Stimulated activated CD8-positive, alpha-beta memory T cell treated with anti-CD3 and anti-CD28 coated beads, Interleukin-2, amount 100 ng/mL, for 1 hour (primary cell): Measurements from ENCODE around the gene NAMPT.
"Not testable (repeated sequence)": the region's sequence is repeated elsewhere in the genome, so short reads cannot be mapped to it uniquely, and the experiment has no call there.

Experiments used
- DNase-seq, 2 donors: peaks; one replicate each; pipeline ENCODE4 v3.0.0-alpha.2; 2020; ENCODE audit warnings: low read depth in 2 of 2

Gene NAMPT

GRCh38 chr7:106304568-106304967 lies 19.8 kb upstream of the NAMPT start:
- no peak for DNase-seq

- DNase-seq = not testable (repeated sequence)
Measured at GRCh38 chr7:106298631-106299030, 13.8 kb upstream of the NAMPT start.

DNA sequence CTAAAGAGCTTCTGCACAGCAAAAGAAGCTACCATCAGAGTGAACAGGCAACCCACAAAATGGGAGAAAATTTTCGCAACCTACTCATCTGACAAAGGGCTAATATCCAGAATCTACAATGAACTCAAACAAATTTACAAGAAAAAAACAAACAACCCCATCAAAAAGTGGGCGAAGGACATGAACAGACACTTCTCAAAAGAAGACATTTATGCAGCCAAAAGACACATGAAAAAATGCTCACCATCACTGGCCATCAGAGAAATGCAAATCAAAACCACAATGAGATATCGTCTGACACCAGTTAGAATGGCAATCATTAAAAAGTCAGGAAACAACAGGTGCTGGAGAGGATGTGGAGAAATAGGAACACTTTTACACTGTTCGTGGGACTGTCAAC lies 13.4 kb upstream of the NAMPT start:
- not testable (repeated sequence) for DNase-seq

DNA sequence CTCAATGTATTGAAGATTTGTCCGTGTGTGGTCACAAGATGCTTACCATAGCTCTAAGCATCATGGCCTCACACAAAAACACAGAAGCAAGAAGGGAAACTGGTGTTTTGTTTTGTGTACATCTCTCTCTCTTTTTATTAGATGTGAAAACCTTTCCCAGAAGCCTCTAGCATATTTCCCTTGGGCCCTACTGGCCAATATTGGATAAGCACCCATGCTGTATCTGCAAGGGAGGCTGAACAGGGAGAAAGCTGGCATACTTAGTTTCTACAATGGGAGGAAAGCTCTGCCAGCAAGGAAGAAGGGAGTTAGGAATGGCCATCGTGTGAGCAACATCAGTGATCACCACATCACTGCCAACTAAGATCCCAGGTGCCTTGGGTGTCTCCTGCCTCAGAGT lies 9.6 kb upstream of the NAMPT start:
- no peak for DNase-seq

GRCh38 chr7:106291247-106291646 lies 6.5 kb upstream of the NAMPT start:
- DNase-seq = no peak

- no peak for DNase-seq
Measured at GRCh38 chr7:106290319-106290718, 5.5 kb upstream of the NAMPT start.

- no peak for DNase-seq
Measured at GRCh38 chr7:106289848-106290247, 5.1 kb upstream of the NAMPT start.

- DNase-seq = no peak
Measured at GRCh38 chr7:106288263-106288662, 3.5 kb upstream of the NAMPT start.

DNA sequence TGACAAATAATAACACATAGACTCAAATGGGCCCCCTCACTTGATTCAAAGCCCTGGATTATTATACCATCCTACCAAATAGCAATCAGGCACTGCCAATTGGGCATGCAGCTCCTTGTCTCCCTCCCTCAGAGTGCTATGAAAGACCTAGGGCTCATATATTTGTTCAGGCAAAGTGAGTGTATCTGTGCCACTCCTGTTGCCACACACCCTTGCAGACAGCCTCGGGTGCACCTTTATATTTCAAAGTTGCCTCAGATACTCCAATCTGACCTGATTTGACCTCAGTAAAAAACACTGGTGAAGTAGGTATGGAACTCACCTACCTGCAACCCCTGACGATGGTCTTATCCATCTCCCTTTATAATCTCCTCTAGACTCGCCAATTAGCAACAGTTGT lies 3.0 kb upstream of the NAMPT start:
- no peak for DNase-seq

DNA sequence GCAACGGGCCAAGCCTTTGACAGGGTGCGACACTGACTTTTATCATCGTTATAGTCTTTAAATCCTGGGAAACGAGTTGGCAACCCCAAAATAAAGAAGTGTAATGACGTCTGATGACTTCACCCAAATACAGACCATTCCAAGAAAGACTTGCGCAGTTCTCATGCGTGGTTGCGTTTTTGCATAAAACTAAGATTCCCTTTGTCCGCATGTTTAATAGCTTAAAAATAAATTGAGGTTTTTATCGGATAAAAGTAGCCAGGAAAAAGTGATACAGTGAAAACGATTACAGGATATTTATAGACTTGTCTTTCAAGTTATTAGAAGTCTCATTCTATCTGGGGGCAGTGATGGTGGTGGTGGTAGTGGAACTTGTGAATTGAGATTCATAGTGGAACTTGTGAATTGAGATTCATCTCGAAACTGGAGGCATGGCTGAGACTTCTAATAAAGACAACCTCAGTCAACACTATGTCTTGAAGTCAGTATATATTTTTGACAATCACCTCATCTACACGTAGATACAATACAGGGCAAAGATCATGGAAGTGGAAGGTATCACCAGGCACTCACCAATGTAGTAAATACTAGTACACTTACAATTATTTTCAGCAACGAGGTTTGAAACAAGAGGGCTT lies 1.2 kb upstream of the NAMPT start:
- no peak for DNase-seq

DNA sequence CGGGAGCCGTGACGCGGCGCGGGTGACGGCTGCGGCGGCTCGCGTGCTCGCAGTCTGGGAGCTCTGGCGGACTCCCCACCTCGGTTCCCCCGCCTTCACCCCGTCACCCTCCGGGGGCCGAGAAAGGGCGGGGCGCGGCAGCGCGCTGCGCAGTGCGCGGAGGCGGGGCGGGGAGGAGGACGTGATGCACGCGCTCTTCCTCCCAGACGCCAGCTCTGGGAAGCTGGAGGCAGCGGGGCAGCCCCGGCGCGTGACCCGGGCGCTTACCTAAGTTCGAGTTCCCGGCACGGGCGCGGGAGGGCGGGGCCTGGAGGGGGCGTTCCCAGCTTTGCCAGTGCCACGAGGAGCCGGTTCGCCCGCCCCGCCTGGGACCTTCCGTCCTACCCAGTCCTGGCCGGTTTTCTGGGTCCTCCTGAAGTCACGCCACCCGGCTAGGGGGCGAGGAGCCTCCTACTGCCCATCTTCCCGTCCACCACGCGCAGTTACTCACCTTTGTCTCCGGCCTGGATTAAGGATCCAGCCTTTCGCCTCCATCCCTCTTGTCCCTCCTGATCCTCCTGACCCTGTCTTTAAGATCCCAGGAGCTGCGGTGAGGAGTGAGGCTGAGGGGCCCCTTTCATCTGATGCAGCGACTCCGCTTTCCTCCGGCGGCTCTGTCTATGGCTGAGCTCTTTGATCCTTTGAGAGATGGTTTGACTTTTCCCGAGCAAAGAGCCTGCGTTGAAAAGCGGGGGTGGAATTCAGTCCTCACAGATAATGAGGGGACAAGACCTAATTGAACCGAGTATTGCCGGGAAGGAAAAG lies 470 bp upstream of the NAMPT start:
- peak; percentile 92 to 98 for DNase-seq

DNA sequence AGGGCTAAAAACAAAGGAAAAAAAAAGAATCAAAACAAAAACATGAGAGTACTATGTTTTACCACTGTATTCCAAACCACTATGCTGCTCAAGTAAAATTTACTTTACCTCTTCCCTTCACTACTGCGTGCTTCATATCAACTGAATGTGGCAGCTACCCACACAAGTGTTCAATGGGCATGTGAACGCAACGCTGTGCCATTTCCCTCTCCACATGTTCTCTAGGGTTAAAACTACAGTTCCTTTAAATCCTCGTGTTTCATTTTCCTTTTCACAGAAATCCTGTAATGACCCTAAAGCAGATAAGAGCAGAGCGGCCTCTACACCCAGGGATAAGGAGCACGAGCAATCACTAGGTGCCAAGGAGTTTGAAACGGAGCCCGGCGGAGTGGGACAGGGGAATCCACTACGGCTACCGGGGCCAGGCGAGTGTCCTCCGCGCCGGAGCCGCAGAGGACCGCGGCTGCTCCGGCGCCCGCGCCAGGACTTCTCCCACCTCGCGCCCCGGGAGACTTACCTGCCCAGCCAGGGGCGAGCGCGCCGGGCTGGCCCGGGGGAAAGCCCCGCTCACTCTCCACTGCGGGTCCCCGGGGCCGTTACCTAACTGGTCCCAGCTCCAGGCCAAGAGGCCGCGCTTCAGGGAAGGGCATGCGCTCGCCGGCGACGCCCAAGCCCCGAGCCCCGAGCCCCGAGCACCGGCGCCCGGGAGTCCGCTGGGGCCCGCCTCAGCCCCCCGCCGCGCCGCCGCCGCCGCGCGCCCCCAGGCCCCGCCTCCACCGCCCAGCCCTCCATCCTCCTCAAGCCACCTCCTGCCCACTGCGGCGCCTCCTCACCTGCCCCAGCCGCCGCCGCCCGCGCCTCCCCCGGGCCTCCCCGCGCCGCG lies 711 bp downstream of the NAMPT start:
- DNase-seq = peak in 1 of 2 donors; percentile 22

DNA sequence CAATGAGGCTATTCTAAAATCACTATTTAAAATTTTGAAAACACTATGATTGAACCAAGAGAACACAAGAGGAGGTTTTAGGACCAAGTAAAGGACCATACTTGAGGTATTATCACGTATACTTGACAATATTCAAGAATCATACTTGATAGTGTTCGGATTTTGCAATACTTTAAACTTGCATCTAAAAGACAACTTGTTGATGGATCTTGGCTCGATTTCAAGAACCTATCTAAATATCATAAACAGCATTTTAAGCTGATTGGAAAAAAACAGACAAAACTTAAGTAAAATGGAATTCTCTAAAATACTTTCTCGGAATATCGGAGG lies 1.3 kb downstream of the NAMPT start:
- DNase-seq = no peak

GRCh38 chr7:106282852-106283251 lies 1.9 kb downstream of the NAMPT start:
- no peak for DNase-seq

- DNase-seq = no peak
Measured at GRCh38 chr7:106282390-106282789, 2.4 kb downstream of the NAMPT start.

DNA sequence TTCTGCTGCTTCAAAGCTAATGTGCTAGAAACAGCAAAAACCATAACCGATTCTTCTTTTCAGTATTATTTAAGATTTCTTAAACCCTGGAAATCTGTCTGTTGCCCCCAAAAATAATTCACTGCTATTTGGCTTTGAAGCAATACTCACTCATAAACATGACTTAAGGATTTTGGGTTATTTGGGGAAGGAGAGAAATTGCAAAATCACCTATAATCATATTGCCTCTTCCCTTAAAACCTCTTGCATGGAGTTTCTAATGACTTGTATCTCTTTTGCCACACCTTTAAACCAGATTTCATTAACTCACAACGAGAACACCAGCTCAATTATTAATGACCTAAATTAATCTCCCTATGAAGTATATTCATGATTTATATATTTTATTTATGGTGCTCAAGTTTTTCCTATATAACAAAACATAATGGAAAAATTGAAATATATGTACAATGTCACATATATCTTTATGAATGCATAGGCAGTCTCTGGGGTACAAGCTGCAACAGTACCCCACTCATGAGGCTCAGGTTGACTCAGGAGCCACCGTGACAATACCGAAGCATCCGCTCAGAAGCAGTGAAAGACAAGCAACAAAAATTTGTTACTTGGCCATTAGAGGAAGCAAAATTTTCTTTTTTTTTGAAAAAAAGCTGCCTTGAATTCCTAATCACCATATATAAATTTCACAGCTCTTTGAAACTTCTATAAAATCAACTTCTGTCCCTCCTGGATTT lies 3.0 kb downstream of the NAMPT start:
- DNase-seq = no peak

- DNase-seq = no peak
Measured at GRCh38 chr7:106281127-106281526, 3.7 kb downstream of the NAMPT start.

GRCh38 chr7:106279425-106280197 lies 5.2 kb downstream of the NAMPT start:
- no peak for DNase-seq

- no peak for DNase-seq
Measured at GRCh38 chr7:106278695-106279094, 6.1 kb downstream of the NAMPT start.

GRCh38 chr7:106277976-106278375 lies 6.8 kb downstream of the NAMPT start:
- no peak for DNase-seq

DNA sequence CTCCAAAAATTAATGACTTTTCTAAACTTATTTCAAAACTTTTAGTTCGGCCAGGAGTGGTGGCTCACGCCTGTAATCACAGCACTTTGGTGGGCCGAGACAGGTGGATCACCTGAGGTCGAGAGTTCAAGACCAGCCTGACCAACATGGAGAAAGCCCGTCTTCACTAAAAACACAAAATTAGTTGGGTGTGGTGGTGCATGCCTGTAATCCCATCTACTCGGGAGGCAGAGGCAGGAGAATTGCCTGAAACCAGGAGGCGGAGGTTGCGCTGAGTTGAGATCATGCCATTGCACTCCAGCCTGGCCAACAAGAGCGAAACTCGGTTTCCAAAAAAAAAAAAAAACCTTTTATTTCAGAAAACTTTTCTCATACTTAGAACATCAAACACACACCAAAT lies 8.3 kb downstream of the NAMPT start:
- no peak for DNase-seq
